OCI-LY7 (cell line): ENCODE data around the gene ZNF497. TPM values are rescaled to one million over a fixed set of nuclear protein-coding genes. Genes with fewer than 3 reads are reported as not detected.

ENCODE experiments used
- BruUV-seq: library from RNA; stranded (reverse); fragments of 400-500 nt; replicated peaks from 2 replicates; lab custom pipeline; 2021; lab: Mats Ljungman, UMichigan
- CTCF ChIA-PET: fragments of 300-600 bp; sonication (Branson Sonifier 250); formaldehyde crosslinking; loops from one replicate; lab custom pipeline; 2022; ENCODE audit warnings: antibody characterized with exemption; ENCODE audit not compliant: unreplicated experiment; lab: Charles Lee
- POLR2A ChIA-PET: fragments of 300-600 bp; sonication (Branson Sonifier 250); formaldehyde crosslinking; loops from one replicate; lab custom pipeline; 2022; ENCODE audit warnings: antibody characterized with exemption; lab: Charles Lee
- DNase-seq: peaks from one replicate; pipeline ENCODE4 v3.0.0-alpha.2; 2015; ENCODE audit warnings: low spot score
- H2AFZ ChIP-seq: fragments of 200-600 bp; sonication (generic), shearing (Covaris generic); 2 replicates; pipeline ENCODE4 v1.6.1; 2014; ENCODE audit warnings: mild to moderate bottlenecking, antibody characterized with exemption, low read length, moderate library complexity
- H3K27ac ChIP-seq: fragments of 200-600 bp; sonication (generic); 2 replicates; pipeline ENCODE4 v1.5.1; 2014; ENCODE audit warnings: mixed run types, low read depth, mild to moderate bottlenecking, moderate library complexity, low read length, inconsistent platforms; ENCODE audit not compliant: poor library complexity, severe bottlenecking
- H3K36me3 ChIP-seq: fragments of 200-600 bp; sonication (generic); 2 replicates; pipeline ENCODE4 v1.6.1; 2014; ENCODE audit warnings: mild to moderate bottlenecking, antibody characterized with exemption, low read length, moderate library complexity, mixed read lengths; ENCODE audit not compliant: insufficient read depth
- H3K4me1 ChIP-seq: fragments of 200-600 bp; sonication (generic); 2 replicates; pipeline ENCODE4 v1.5.1; 2014; ENCODE audit warnings: mild to moderate bottlenecking, low read length; ENCODE audit not compliant: insufficient read depth, poor library complexity, severe bottlenecking
- H3K4me2 ChIP-seq: fragments of 200-600 bp; sonication (generic); 2 replicates; pipeline ENCODE4 v1.6.1; 2014; ENCODE audit warnings: mild to moderate bottlenecking, low read length
- H3K4me3 ChIP-seq: fragments of 200-600 bp; sonication (generic); 2 replicates; pipeline ENCODE4 v1.5.1; 2014; ENCODE audit warnings: mild to moderate bottlenecking, low read depth, low read length; ENCODE audit not compliant: poor library complexity, severe bottlenecking
- H3K79me2 ChIP-seq: fragments of 200-600 bp; sonication (generic); 2 replicates; pipeline ENCODE4 v1.6.1; 2016; ENCODE audit warnings: low read depth, mild to moderate bottlenecking, low read length, moderate library complexity, mixed read lengths; ENCODE audit not compliant: insufficient read depth
- H3K9me2 ChIP-seq: fragments of 200-600 bp; sonication (generic); 2 replicates; pipeline ENCODE4 v1.6.1; 2016; ENCODE audit warnings: mild to moderate bottlenecking, low read length, mixed read lengths; ENCODE audit not compliant: insufficient read depth
- H3K9me3 ChIP-seq: fragments of 200-600 bp; sonication (generic); 2 replicates; pipeline ENCODE4 v1.6.1; 2014; ENCODE audit warnings: mild to moderate bottlenecking, mixed run types, low read length, mixed read lengths
- H4K20me1 ChIP-seq: fragments of 200-600 bp; sonication (generic); 2 replicates; pipeline ENCODE4 v1.6.1; 2014; ENCODE audit warnings: mild to moderate bottlenecking, antibody characterized with exemption, low read length, moderate library complexity, mixed read lengths; ENCODE audit not compliant: insufficient read depth
- EZH2phosphoT487 ChIP-seq: fragments of 200-600 bp; sonication (generic); IDR thresholded peaks from 2 replicates; pipeline ENCODE4 v1.6.1; 2018; ENCODE audit warnings: low read depth, borderline replicate concordance, mild to moderate bottlenecking, mixed run types, antibody characterized with exemption, low read length, moderate library complexity, mixed read lengths
- intact Hi-C: fragments of 100-400 bp; cut with micrococcal nuclease; formaldehyde crosslinking; loops from one replicate; pipeline ENCODE4 v1.10.0; 2022; ENCODE audit not compliant: unreplicated experiment
- total RNA-seq, 2 experiments: library from RNA; depleted of rRNA in 1 of 2; stranded (reverse); fragments of >200 nt in 1 of 2; shearing (Covaris generic) in 1 of 2; gene quantifications; 2 replicates each; pipeline ENCODE4 v1.2.3, GENCODE V29; 2014 to 2022
- TF ChIP-seq, protein P1 (sequence below): fragments of 200-600 bp; sonication (generic); conservative IDR thresholded peaks from 2 replicates; pipeline ENCODE4 v1.5.1; 2014; ENCODE audit warnings: mild to moderate bottlenecking, antibody characterized with exemption, low read length, moderate library complexity, mixed read lengths

ZNF497 gene
- total RNA-seq, 2 experiments from 2014 or later = 3.6 to 6.1 TPM

DNA sequence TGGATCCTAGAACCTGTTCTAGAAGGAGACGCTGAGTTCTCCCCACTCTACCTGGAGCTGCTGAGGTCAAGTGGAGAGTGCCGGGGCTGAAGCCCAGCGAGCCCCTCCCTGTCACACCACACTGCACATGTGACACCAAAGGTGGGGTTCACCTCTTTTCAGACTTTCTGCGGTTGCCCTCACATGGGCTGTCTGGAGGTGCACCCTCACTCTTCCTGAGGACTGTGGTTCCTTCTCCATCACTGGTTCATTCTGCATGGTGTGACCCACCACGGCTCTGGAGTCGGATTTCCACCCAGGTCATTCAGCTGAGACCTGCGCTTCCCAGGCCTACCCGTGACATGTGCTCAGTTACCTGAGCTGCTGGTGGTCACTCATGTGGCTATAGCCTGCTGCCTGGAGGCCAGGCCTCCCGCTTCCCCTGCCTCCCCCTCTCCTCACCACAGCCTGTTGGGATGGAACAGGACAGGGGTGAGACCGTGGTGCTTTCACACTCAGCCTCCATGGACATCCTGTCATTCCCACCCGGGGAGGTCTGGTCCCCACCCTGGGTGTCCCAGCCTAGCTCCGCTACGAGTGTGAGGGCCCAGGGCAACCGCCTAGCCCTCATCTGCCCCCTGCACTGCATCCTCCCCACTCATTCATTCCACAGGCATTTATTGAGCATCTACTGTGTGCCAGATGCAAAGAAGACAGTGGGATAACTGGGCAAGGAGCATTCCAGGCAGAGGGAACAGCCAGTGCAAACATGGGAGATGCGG, 8.7 kb downstream of the ZNF497 start:
- Histone ChIP-seq H3K36me3 (peaks cover 5% of the 10 kb centered on the region; the same call in 1 of the 2 replicates), H3K4me3 (no peak overlapping the region), H3K4me2 (no peak overlapping the region), H3K27ac (no peak overlapping the region), H3K9me2 (no peaks in the 10 kb centered on the region), H2AFZ (no peak overlapping the region), H3K4me1 (peaks cover 6% of the 10 kb centered on the region), H3K79me2 (no peaks in the 10 kb centered on the region; the same call in 1 of the 2 replicates), H3K9me3 (no peaks in the 10 kb centered on the region), H4K20me1 (no peaks in the 10 kb centered on the region)
- TF ChIP-seq EZH2phosphoT487 = no peak
- TF ChIP-seq, protein P1, sequence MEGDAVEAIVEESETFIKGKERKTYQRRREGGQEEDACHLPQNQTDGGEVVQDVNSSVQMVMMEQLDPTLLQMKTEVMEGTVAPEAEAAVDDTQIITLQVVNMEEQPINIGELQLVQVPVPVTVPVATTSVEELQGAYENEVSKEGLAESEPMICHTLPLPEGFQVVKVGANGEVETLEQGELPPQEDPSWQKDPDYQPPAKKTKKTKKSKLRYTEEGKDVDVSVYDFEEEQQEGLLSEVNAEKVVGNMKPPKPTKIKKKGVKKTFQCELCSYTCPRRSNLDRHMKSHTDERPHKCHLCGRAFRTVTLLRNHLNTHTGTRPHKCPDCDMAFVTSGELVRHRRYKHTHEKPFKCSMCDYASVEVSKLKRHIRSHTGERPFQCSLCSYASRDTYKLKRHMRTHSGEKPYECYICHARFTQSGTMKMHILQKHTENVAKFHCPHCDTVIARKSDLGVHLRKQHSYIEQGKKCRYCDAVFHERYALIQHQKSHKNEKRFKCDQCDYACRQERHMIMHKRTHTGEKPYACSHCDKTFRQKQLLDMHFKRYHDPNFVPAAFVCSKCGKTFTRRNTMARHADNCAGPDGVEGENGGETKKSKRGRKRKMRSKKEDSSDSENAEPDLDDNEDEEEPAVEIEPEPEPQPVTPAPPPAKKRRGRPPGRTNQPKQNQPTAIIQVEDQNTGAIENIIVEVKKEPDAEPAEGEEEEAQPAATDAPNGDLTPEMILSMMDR = no peak
- no peak for DNase-seq
- ChIA-PET CTCF (no interaction called here), POLR2A (interaction anchor here (1.4 kb wide), 1 partner anchor 9 kb away, joined by 4 read pairs; the partner anchor contains the start of gene ZNF497)
- intact Hi-C loops = no loop called here
- BruUV-seq = no TSS peak

DNA sequence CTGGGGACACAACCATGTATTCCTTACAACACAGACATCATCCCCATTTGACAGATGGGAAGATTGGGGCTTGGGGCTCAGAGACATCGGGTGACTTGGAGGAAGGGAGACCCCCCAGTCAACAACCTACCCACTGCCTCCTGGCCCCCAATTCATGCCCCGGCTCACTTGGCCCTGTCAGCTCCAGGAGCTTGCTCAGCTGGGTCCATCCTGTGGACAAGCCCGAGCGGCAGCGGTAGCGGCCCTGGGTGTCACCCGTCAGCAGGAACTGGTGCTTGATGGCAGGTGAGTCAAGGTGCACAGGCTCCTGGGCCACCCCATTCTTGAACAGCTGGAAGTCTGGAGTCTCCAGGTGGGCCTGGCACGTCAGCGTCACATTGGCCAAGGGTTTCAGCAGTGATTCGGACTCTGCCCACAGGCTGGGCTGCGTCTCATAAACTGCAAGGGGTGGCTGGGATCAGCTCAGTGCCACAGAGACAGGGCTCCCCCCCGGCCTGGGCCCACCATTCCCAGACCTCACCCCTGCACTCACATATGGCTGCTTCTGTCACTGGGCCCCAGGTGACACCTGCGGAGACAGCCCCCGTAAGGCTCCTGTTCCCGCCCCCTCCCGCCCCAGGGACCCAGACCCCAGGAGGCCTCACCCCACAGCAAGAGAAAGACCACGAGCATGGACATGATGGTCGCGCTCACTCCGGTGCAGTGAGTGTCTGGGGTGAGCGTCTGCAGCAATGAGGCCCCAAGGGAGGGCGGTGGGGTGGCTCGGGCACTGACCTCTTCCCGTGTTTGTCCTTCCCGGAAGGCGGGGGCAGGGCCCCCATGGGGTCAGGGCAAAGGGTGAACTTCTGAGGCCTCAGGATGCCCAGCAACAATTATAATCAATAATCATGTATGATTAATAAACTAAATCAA, 9.5 kb downstream of the ZNF497 start, which contains the start of gene A1BG:
Gene A1BG (minus strand): TSS at position 733 of the 912 bp plus-strand sequence. CDS start 55 bp downstream, at position 678.
- BruUV-seq = no TSS peak
- peaks cover 12% of the 10 kb centered on the region for H3K4me1 ChIP-seq
- intact Hi-C loops = no loop called here
- no peak within 1 kb of the TSS for H3K27ac ChIP-seq
- ChIA-PET POLR2A (no interaction called here), CTCF (no interaction called here)
- H3K36me3 ChIP-seq = peaks cover 5% of the 10 kb centered on the region; the same call in 1 of the 2 replicates
- no peak within 1 kb of the TSS for H3K4me3 ChIP-seq
- H3K9me2 ChIP-seq = no peaks in the 10 kb centered on the region
- peaks cover 9% of the 10 kb centered on the region for H3K79me2 ChIP-seq
- H3K9me3 ChIP-seq = no peaks in the 10 kb centered on the region
- no peak for DNase-seq
- no peak within 1 kb of the TSS for H3K4me2 ChIP-seq
- peaks cover 4% of the 10 kb centered on the region; the same call in 1 of the 2 replicates for H4K20me1 ChIP-seq
- TF ChIP-seq, protein P1 = no peak
- TF ChIP-seq EZH2phosphoT487 = no peak
- H2AFZ ChIP-seq = no peak within 1 kb of the TSS
